Measurements from ENCODE around the gene CBARP. TPM values are rescaled to one million over a fixed set of nuclear protein-coding genes. Genes with fewer than 3 reads are reported as not detected.

Gene CBARP
- total RNA-seq, 1 experiment from 2014 or later, result 28.4 TPM

GRCh38 chr19:1252821-1253513 is 15.2 kb upstream of the CBARP start:
- Mint-ChIP-seq H3K4me1 (peaks cover 7 to 23% of the 10 kb centered on the region in 2 experiments), H3K4me3 (no peak overlapping the region; a peak in 1 of 5 replicates), H3K9me3 (no peaks in the 10 kb centered on the region; a peak in 1 of 5 replicates), H3K36me3 (ENCODE audit: insufficient read depth in 1 of 3, low read depth in 3 of 3) (peaks cover 24 to 58% (median 49%) of the 10 kb centered on the region in 3 experiments; a peak in 6 of 7 replicates), H3K27ac (peak overlapping the region in 2 of 3 experiments; percentile 32 to 55; a peak in 1 of 7 replicates), H3K27me3 (ENCODE audit: low read depth) (no peaks in the 10 kb centered on the region)
- Histone ChIP-seq H3K27me3 (ENCODE audit: insufficient read depth, low read length) (no peaks in the 10 kb centered on the region), H3K4me2 (ENCODE audit: insufficient read depth, insufficient read length, low read length) (no peak overlapping the region), H3K9me3 (ENCODE audit: control insufficient read depth, low read depth, low read length) (no peaks in the 10 kb centered on the region), H4K20me1 (ENCODE audit: control insufficient read depth, insufficient read depth, insufficient read length) (no peaks in the 10 kb centered on the region), H3K9ac (ENCODE audit: extremely low read depth, insufficient read length, low read length) (no peak overlapping the region), H3K56ac (ENCODE audit: insufficient read length, low read depth, low read length) (no peak overlapping the region), H4K8ac (replicated peaks; ENCODE audit: insufficient read length, low read depth, low read length) (no peak overlapping the region), H3K18ac (ENCODE audit: insufficient read length, low read depth, low read length) (no peak overlapping the region), H3K23ac (ENCODE audit: insufficient read length, low read depth, low read length) (no peak overlapping the region), H2AK5ac (ENCODE audit: insufficient read length, low read length) (no peak overlapping the region), H3K27ac (ENCODE audit: insufficient read length, low read depth, low read length) (no peak overlapping the region), H2BK5ac (ENCODE audit: insufficient read length, low read length) (no peak overlapping the region), H3K4ac (ENCODE audit: low read depth, low read length) (no peak overlapping the region), H3T11ph (ENCODE audit: low read length) (no peak overlapping the region), H2AFZ (ENCODE audit: low read length) (no peak overlapping the region), H2BK120ac (ENCODE audit: low read depth, low read length, poor library complexity, severe bottlenecking) (no peak overlapping the region), H2BK12ac (ENCODE audit: insufficient read length, low read depth, low read length) (no peak overlapping the region), H2BK15ac (ENCODE audit: low read depth, low read length) (no peak overlapping the region), H3K4me1 (ENCODE audit: insufficient read depth, low read length) (no peaks in the 10 kb centered on the region; the same call in 1 of the 2 replicates), H3K79me1 (ENCODE audit: insufficient read depth, low read depth, low read length, poor library complexity, severe bottlenecking) (no peaks in the 10 kb centered on the region), H3K79me2 (ENCODE audit: insufficient read depth, low read length) (peaks cover 11% of the 10 kb centered on the region; the same call in 1 of the 2 replicates), H3K23me2 (ENCODE audit: insufficient read length, low read depth, low read length, poor library complexity, severe bottlenecking) (peaks cover 12% of the 10 kb centered on the region), H2BK20ac (ENCODE audit: low read depth, low read length, poor library complexity, severe bottlenecking) (no peak overlapping the region), H4K5ac (ENCODE audit: insufficient read length, low read depth, low read length) (no peak overlapping the region), H3K14ac (ENCODE audit: insufficient read depth, low read length) (no peak overlapping the region), H4K91ac (ENCODE audit: insufficient read length, low read depth, low read length) (no peak overlapping the region)
- DNase-seq, result no peak
- no peak for TF ChIP-seq CTCF (conservative IDR thresholded peaks at IDR 0.05)
- WGBS (ENCODE audit: extremely low coverage, insufficient read length, low lambda C conversion rate), result no CpG with 5 or more reads among the region's 26 CpGs

Data from H9 (cell line).